GM11168 (cell line): ENCODE results near the gene PHLDB3.
"Not testable (repeated sequence)": the region's sequence is repeated elsewhere in the genome, so short reads cannot be mapped to it uniquely, and the experiment has no call there.

Experiments used
- in situ Hi-C: fragments of 300-500 bp; cut with MboI; formaldehyde crosslinking; loops from one replicate; pipeline ENCODE4 v1.12.0; 2022; ENCODE audit warnings: low sequenced_read_pairs; ENCODE audit not compliant: unreplicated experiment

PHLDB3 gene

GRCh38 chr19:43504426-43505185, at the start of gene PHLDB3:
TSS of gene PHLDB3 (minus strand) at chr19:43504746. CDS start at chr19:43504118, 628 bp downstream.
- in situ Hi-C loops: no loop called here

- in situ Hi-C loops: no loop called here
Observed at GRCh38 chr19:43553656-43554055, 49.1 kb upstream of the PHLDB3 start.

DNA sequence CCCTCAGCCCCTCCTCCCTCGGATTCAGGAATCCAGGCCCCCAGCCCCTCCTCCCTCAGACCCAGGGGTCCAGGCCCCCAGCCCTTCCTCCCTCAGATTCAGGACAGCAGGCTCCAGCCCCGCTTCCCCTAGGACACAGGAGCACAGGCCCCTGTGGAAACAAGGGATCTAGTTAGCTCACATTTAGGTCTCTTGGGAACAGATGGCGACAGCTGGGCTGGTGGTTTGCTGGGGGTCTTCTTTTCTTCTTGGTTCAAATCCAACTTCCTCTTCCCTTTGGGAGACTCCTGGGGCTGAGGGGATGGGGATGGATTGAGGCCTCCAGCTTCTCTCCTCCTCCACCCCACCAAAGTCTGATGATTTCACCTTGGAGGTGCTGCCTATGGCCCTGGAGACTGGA, 48.1 kb upstream of the PHLDB3 start:
- in situ Hi-C loops: no loop called here

DNA sequence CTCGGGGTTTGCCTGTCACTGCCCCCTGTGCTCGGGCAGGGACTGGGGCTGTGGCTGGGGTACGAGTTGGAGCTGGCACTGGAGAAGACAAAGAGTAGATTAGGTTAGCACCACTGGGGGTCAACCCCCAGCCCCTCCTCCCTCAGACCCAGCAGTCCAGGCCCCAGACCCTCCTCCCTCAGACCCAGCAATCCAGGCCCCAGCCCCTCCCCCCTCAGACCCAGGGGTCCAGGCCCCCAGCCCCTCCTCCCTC, 47.6 kb upstream of the PHLDB3 start:
- in situ Hi-C loops: no loop called here

DNA sequence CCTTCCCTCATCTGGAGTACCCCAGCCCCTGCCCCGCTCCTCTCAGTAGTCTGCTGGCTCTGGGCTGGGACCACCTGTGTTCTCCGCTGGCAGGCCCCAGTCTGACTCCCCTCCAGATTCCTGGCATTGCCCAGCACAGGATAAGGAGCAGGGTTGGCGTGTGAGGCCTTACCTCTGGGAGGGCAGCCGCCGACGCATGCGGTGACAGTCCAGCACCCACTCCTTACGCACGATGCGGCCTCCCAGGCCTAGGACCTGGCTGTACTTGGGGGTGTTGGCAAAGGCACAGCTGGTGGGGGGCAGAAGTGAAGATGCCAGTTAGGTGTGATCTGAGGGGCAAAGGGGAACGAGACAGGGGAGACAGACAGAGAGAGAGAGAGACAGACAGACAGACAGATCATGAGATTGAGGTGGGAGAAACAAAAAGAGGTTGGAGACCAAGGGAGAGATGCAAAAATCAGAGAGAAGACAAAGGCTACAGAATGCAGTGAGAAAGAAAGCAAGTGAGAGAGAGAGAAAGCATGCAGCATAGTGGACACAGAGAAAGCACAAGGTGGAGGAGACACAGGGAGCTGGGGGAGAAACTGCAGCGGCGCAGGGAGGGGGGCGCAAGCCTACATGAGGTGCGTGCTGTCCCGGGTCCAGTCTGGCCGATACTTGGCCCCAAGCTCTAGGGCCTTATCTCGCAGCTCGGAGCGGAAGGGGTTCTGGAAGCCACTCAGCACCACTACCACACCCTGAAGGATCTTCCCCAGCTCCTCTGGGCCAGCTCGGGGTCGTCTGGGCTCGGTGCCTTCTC, 47.1 kb upstream of the PHLDB3 start:
- in situ Hi-C loops: no loop called here

- in situ Hi-C loops: no loop called here
Observed at GRCh38 chr19:43548706-43549105, 44.2 kb upstream of the PHLDB3 start.

DNA sequence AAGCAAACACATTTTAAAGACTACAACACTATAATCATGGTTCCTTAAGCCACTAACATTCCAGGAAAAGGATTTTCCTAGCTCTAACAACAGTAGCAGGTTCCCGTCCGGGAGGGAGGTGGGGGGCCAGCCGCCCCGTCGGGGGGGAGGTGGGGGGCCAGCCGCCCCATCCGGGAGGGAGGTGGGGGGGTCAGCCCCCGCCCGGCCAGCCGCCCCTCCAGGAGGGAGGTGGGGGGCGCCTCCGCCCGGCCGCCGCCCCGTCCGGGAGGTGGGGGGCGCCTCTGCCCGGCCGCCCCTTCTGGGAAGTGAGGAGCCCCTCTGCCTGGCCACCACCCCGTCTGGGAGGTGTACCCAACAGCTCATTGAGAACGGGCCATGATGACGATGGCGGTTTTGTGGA, 43.4 kb upstream of the PHLDB3 start:
- in situ Hi-C loops: not testable (repeated sequence)

DNA sequence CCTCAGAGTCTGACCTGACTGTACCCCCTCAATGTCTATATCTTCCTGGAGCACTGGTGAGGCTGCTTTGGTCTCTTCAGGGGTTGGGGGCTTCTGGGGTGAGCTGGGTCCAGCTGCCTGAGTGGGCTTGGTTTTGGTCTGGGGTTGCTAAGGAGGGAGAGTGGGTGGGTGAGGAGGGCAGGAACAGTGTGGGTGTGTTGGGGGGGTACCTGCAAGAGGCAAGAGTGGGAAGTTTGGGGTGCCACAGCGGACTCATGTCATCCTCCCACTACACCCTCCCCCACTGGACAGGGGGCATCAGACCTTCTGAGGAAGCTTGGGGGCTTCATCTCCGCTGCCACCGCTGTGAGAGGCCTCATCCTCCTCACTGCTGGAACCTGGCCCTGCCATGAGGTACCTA, 42.0 kb upstream of the PHLDB3 start:
- in situ Hi-C loops: no loop called here

DNA sequence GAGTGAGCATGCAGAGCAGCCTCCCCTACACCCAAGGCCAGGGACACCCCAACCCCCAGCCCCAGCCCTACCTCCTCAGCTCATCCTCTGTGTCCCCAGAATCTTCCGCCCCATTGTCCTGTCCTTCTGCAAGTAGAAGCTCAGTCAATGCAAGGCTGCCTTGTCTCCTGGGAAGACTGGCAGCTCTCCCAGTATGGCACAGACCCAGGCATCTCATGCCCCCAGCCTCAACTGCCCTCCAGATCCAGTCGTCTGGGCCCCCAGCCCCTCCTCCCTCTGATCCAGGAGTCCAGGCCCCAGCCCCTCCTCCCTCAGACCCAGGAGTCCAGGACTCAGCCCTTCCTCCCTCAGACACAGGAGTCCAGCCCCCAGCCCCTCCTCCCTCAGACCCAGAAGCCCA, 41.4 kb upstream of the PHLDB3 start:
- in situ Hi-C loops: no loop called here

- in situ Hi-C loops: no loop called here
Observed at GRCh38 chr19:43545276-43545675, 40.7 kb upstream of the PHLDB3 start.

- in situ Hi-C loops: no loop called here
Observed at GRCh38 chr19:43544077-43544476, 39.5 kb upstream of the PHLDB3 start.

- in situ Hi-C loops: no loop called here
Observed at GRCh38 chr19:43541920-43542650, 37.5 kb upstream of the PHLDB3 start.

DNA sequence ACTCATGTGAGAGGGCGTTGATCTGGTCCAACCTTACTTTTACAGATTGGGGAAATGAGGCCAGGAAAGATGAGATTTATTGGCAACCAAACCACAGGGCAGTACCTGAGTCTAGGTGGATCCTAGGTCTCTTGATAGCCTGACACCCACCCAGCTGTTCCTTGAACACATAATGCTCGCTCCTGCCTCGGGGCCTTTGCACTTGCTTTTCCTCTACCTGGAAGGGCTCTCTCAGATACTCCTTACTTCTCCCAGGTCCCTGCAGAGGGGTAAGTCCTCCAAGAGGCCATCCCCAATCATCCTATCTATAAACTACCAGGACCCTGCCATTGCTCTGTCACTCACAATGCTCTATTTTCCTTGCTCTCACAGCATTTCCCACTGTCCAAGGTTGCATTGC, 35.8 kb upstream of the PHLDB3 start:
- in situ Hi-C loops: no loop called here

GRCh38 chr19:43538922-43539321, 34.4 kb upstream of the PHLDB3 start:
- in situ Hi-C loops: no loop called here

- in situ Hi-C loops: no loop called here
Observed at GRCh38 chr19:43534816-43535761, 30.5 kb upstream of the PHLDB3 start.

GRCh38 chr19:43534305-43534815, 29.8 kb upstream of the PHLDB3 start:
- in situ Hi-C loops: no loop called here

DNA sequence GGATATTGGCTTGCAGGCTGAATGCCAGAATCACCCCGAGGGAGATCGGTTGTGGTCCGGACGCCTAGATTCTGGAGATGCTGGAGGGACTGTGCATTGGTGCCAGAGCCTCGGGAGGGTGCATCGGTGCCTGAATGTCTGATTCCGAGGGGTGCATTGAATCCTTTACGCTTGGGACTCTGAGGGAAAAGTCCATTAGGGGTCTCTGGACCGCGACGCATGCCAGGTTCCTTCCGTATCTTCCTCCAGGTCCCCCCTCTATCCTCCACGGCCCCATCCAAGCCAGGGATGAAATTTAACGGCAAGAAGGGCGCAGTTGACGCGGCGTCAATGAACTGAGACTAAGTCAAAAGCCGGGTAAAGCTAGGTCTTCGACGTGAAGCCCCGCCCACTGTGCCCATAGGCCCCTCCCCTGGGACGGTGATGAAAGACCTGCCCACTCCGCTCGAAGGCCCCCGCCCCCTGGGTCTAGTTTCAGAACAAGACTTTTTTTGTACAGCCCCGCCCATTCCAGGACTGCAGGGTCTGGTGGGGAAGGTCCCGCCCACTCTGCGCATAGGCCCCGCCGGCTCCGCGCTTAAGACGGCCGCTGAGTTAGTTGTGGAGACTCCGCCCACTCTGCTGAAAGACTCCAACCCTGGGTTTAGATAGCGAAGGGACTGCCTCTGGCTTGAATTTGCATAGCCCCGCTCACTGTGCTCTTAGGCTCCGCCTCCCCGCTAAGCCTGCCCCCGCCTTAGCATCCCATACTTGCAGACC, 29.2 kb upstream of the PHLDB3 start:
- in situ Hi-C loops: no loop called here

- in situ Hi-C loops: no loop called here
Observed at GRCh38 chr19:43532962-43533545, 28.5 kb upstream of the PHLDB3 start, which contains the start of gene ZNF575. TSS of gene ZNF575 (plus strand) at chr19:43533188. CDS start at chr19:43534423, 1,235 bp downstream.

DNA sequence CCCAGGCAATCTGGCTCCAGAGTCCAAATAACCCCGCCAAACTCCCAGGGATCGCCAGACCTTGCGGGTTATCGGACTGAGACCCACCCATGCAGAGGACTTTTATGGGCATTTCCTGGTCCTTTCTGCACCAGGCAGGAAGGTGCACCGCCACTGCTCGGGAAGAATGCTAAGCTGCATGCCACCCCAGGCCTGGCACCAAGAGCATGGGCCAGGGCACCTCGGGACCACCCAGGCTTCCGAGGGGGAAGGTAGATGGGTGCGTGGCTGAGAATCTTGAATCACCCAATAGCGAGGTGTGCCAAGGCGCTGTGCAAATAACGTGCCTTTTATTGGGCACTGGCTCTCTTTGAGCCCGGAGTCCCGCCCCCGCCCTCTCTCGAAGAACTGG, 28.0 kb upstream of the PHLDB3 start:
- in situ Hi-C loops: no loop called here
